Endothelial cell of umbilical vein (primary cell): ENCODE measurements around the gene MAP3K7CL.
A peak's percentile ranks its signal among the peaks of the same experiment; 100 is the strongest.

Experiments used
- EZH2 ChIP-seq: IDR thresholded peaks from 2 replicates; pipeline ENCODE4 v1.6.1; 2012; ENCODE audit warnings: borderline replicate concordance, low read depth, mild to moderate bottlenecking, moderate library complexity, low read length, inconsistent platforms; ENCODE audit not compliant: severe bottlenecking
- FOS ChIP-seq: IDR thresholded peaks from 2 replicates; pipeline ENCODE4 v1.6.1; 2011; ENCODE audit warnings: mild to moderate bottlenecking, low read length, moderate library complexity, borderline replicate concordance; ENCODE audit not compliant: insufficient read depth
- GATA2 ChIP-seq: IDR thresholded peaks from 2 replicates; pipeline ENCODE4 v1.7.0; 2011; ENCODE audit warnings: low read depth, mild to moderate bottlenecking, moderate library complexity, mixed read lengths, low read length; ENCODE audit not compliant: insufficient read length, insufficient read depth
- JUN ChIP-seq: IDR thresholded peaks from 2 replicates; pipeline ENCODE4 v1.6.1; 2011; ENCODE audit warnings: borderline replicate concordance, low read depth; ENCODE audit not compliant: insufficient read length, insufficient read depth
- POLR2A ChIP-seq: IDR thresholded peaks from 2 replicates; pipeline ENCODE4 v1.6.1; 2012; ENCODE audit warnings: low read depth, mild to moderate bottlenecking, control low read depth, low read length
- POLR2AphosphoS5 ChIP-seq: IDR thresholded peaks from 2 replicates; pipeline ENCODE4 v1.6.1; 2012; ENCODE audit warnings: low read depth, mild to moderate bottlenecking, control low read depth, low read length, moderate library complexity; ENCODE audit not compliant: insufficient read depth
- TF ChIP-seq, protein P1 (sequence below), 2 donors: IDR thresholded peaks; 1 replicate in 1 of 2; 2 replicates in 1 of 2; pipeline ENCODE4 v1.5.1; 2011; ENCODE audit warnings: low read length in 2 of 2, mild to moderate bottlenecking in 2 of 2, moderate library complexity in 2 of 2, control low read depth in 1 of 2, inconsistent platforms in 1 of 2, low read depth in 1 of 2; ENCODE audit not compliant: insufficient read depth in 1 of 2; ENCODE audit errors: extremely low read depth in 1 of 2

DNA sequence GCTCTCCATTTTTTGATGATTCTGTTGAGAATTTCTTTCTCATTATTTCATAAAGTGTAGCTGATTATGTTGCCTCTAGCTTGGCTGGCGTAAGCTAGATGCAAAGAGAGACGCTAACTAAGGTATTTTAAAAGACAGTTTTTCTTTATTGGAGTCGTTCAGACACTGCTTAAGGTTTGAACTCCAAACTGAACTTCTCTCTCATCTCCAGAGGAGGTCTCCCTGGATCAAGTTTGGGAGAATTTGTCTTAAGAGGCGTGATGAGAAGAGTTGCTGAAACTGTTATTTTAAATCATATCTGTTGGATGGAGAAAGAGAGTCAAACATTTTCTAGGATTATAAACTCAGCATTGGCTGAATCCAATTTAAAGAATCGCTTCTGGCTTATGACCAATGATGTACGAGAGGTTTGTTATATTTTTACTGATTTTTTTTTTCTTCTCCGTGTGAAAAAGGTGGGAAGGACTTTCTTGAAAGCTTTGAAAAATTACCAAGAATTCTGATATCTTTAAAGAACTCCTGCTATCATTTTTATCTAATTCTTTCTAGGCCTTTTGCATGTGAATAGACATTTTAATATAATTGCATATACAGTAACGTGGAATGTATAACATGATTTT, 34.0 kb downstream of the MAP3K7CL start:
- TF ChIP-seq FOS (no peak), JUN (no peak), POLR2AphosphoS5 (no peak), POLR2A (no peak), EZH2 (no peak), GATA2 (no peak)
- TF ChIP-seq, protein P1, sequence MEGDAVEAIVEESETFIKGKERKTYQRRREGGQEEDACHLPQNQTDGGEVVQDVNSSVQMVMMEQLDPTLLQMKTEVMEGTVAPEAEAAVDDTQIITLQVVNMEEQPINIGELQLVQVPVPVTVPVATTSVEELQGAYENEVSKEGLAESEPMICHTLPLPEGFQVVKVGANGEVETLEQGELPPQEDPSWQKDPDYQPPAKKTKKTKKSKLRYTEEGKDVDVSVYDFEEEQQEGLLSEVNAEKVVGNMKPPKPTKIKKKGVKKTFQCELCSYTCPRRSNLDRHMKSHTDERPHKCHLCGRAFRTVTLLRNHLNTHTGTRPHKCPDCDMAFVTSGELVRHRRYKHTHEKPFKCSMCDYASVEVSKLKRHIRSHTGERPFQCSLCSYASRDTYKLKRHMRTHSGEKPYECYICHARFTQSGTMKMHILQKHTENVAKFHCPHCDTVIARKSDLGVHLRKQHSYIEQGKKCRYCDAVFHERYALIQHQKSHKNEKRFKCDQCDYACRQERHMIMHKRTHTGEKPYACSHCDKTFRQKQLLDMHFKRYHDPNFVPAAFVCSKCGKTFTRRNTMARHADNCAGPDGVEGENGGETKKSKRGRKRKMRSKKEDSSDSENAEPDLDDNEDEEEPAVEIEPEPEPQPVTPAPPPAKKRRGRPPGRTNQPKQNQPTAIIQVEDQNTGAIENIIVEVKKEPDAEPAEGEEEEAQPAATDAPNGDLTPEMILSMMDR (IDR thresholded peaks at IDR 0.05; ENCODE audit: extremely low read depth in 1 of 2, insufficient read depth in 1 of 2, low read depth in 1 of 2, low read length in 2 of 2) = peak; percentile 48 to 64
